Measurements from ENCODE around the gene MAK.
"Not testable (repeated sequence)": the region's sequence is repeated elsewhere in the genome, so short reads cannot be mapped to it uniquely, and the experiment has no call there.

MAK gene

DNA sequence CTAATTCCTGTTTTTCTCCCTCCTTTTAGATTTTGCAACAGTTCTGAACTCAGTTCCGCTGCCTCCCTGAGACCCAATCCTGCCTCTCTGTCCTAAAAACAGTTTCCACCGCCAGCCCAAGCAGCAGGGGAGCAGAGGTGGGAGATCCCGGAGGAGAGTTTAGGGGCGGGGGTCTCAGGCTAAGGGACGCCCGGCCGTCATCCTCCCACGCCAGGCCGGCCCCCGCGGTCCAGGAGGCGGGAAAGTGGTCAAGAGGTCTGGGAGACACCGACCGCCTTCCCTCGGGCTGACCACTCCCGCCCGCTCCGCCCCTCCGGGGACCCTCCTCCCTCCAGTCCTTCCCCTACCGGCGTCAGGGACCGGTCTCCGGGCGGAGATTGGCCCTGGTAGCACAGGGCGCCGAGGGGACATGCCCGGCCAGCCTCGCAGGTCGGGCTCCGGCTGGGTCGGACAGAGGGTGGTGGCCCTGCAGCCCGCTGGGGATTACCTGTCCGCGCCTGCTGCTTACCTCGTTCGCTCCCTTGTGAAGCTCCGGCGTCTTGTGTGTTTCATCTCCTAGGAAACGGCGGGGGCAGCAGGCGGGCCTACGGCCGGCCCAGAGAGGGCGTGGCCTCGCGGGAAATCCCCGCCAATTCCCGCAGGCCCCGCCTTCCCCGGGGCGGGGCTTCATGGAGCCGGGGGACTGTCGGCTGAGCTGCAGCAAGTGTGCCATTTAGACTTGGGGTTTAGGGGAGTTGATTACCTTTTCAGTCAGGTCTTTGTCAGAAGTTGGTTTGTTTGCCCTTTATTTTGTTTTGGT is at the start of gene MAK:
MAK (minus strand) TSS at position 545 of the 799 bp plus-strand sequence. CDS start 7,891 bp downstream, outside the sequence.
- peak; percentile 94 for DNase-seq

DNA sequence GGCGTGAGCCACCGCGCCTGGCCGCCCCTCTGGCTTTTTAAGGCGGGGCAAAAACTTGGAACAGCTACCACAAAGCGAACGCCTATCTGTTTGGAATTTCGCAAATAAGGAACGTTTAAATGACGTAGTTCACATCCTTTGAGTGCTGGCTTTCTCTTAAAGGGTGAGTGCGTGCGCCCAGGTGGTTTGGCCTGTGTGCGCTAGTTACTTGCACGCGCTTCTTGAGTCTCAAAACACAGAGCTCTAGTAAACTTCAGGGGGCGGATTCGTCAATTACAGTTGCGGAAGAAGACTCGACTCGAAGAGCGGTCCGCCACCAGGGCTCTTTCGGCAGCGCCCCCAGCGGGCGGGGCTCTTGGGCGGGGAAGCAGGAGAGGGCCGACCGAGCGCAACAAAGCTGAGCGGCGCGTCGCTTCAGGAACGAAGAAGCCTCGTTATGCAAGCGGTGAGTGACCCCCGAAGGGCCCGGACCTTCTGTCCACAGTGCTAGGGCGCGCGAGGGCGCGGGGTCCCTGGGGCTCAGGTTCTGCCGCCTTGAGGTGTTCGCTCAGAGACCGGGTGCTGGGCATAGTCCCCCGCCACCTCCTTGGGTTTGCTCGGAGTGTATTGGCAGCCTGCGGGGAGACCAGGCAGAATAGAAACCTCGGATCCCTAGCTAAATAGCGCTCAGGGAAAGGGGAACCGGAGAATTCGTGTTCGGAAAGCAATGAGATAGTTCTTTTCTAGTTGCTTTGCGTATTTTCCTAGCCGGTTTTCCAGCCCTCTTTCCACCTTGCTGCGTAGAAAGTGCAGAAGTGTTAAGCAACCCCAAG is 48.6 kb upstream of the MAK start, which contains the start of gene SYCP2L:
SYCP2L (plus strand) TSS at position 362 of the 812 bp plus-strand sequence; CDS start at position 437, 75 bp downstream.
- peak; percentile 57 for DNase-seq

DNA sequence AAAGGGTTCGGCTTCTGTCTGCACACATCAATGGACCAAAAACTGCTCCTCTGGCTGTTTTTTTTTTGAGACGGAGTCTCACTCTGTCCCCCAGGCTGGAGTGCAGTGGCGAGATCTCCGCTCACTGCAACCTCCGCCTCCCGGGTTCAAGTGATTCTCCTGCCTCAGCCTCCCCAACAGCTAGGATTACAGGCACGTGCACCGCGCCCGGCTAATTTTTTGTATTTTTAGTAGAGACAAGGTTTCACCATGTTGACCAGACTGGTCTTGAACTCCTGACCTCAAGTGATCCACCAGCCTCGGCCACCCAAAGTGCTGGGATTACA is 48.0 kb upstream of the MAK start:
- not testable (repeated sequence) for DNase-seq

- no peak for DNase-seq
Observed at GRCh38 chr6:10884245-10884972, 46.1 kb upstream of the MAK start.

- DNase-seq, result no peak
Observed at GRCh38 chr6:10883312-10884244, 45.2 kb upstream of the MAK start.

DNA sequence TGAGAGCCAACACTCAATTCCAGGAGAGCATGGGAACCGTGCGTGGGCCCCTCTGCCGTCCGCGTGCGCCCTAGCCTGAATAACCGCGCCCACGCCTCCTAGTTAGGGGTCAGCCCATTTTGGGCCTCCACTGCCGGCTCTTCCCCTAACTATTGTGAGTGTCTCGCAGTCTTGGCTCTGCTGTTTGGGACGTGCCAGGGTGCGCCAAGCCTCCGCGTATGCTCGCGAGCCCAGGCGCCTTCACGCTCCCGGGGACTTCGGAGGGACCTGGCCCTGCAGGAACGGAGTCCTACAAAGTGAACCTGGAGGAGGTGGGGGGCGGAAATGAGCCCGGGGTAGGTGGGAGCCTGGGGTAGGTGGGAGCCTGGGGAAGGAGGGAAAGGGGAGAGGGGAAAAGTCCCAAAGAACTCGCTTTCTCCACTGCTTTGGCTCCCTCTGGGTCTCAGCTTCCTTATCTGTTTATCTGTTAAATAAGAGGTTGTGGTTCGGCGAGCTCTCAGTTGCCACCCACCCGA is 44.4 kb upstream of the MAK start:
- DNase-seq, result no peak

DNA sequence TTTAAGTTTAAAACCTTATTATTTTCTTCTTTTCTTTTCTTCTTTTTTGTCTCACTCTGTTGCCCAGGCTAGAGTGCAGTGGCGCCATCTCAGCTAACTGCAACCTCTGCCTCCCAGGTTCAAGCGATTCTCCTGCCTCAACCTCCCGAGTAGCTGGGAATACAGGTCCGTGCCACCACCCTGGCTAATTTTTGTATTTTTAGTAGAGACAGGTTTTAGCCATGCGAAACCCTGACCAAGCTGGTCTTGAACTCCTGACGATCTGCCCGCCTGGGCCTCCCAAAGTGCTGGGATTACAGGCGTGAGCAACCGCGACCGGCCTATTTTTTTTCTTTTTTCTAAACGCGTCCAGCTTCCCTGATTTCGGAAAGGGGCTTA is 43.9 kb upstream of the MAK start:
- DNase-seq, result not testable (repeated sequence)

DNA sequence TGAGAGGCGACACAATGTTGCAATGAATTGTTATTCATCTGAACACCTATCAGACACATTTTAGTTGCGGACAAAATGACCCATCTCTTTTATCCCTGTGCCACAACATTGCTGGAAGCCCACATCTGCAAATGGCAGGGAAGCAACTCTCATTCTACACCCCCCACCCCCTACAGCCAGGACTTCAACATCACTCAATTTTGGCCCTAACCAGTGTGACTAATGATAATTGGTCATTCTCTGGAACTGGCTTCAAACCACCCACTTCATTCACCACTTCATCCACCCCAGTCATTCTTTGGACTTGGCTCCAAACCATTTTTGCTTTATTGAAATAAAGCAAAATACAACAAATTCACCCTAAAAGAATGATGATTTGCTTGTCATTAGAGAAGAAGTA is 42.0 kb upstream of the MAK start:
- no peak for DNase-seq

- DNase-seq, result no peak
Observed at GRCh38 chr6:10877871-10878270, 39.5 kb upstream of the MAK start.

DNA sequence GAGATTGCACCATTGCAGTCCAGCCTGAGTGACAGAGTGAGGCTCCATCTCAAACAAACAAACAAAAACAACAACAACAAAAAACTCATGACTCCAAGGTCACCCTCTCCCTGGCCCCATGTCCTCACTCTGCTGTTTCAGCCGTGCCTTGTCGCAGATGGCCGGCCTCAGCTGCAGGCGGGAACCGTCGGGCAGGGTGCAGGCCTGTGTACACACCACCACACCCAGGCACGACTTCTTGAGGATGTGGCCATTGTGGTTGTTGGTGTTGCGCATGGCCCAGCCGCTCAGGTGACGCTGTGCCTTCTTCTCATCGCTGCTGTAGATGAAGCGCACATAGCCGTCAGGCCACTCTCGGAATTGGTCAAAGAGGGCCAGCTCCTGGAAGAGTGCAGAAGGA is 38.7 kb upstream of the MAK start:
- no peak for DNase-seq

GRCh38 chr6:10875026-10875425 is 36.7 kb upstream of the MAK start:
- DNase-seq, result no peak

DNA sequence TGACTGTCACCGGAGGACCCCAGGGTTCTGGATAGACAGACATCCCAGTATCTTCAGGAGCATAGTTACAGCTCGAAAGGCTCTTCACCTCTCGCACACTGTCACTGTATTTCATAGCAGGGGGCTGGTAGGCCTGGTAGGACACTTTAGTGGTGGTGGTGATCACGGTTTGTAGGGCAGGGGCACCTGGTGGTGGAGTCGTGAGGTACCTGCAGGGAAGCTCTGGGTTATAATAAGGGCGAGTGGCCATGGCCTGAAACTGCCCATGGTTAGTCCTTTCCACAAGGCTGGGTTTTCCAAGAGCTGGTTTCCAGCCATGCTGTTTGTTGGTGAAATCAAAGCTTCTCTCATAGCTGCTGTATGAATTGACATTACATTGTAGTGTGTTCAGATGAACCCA is 35.9 kb upstream of the MAK start:
- no peak for DNase-seq

- no peak for DNase-seq
Observed at GRCh38 chr6:10873374-10873773, 35.0 kb upstream of the MAK start.

DNA sequence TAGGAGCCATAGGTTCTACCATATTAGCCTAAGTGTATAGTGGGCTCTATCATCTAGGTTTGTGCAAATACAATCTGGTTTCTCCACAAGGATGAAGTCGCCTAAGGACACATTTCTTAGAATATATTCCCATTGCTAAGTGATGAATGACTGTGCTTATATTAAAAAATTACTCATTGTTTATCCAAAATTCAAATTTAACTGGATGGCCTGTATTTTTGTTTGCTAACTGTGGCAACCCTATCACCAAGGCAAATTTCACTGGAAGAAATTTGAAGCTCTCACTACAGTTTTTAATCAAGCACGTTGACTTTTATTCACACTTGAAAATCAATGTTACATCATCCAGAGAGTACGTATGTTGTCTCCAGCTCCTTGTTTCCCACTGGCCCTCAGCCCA is 29.6 kb upstream of the MAK start:
- no peak for DNase-seq

DNA sequence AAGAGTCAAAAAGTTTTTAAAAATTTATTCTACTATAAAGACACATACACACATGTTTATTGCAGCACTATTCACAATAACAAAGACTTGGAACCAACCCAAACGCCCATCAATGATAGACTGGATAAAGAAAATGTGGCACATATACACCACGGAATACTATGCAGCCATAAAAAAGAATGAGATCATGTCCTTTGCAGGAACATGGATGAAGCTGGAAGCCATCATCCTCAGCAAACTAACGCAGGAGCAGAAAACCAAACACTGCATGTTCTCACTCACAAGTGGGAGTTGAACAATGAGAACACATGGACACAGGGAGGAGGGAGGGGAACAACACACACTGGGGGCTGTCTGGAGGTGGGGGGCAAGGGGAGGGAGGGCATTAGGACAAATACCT is 28.4 kb upstream of the MAK start:
- DNase-seq, result not testable (repeated sequence)

DNA sequence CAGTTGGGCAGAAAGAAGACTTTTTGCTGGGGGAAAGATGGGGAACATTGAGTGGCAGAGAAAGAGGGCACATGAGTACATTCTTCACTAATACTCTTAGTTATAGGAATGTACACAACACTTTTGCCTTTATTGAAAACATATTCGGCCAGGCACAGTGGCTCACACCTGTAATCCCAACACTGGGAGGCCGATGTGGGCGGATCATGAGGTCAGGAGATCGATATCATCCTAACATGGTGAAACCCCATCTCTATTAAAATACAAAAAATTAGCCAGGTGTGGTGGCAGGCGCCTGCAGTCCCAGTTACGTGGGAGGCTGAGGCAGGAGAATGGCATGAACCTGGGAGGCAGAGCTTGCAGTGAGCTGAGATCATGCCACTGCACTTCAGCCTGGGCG is 24.7 kb upstream of the MAK start:
- not testable (repeated sequence) for DNase-seq

DNA sequence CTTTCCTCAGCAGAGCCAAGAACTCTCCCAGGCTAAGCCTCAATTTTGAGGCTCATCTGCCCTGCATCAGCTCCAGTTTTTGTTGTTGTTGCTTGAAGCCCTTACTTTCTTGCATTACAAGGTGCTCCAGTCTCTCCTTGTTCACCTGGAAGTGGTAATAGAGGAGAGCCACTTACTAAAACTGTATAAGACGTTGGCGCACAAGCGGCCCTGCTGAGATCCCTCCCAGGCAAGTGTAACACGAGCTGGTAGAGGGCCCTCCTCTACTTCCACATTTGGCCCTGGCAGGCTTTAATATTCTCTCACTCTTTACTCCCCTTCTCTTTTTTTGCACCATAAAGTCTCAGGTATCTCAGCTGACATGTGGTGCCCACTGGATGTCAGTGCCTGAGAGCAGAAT is 24.0 kb upstream of the MAK start:
- no peak for DNase-seq

GRCh38 chr6:10861086-10861485 is 22.7 kb upstream of the MAK start:
- DNase-seq, result no peak

DNA sequence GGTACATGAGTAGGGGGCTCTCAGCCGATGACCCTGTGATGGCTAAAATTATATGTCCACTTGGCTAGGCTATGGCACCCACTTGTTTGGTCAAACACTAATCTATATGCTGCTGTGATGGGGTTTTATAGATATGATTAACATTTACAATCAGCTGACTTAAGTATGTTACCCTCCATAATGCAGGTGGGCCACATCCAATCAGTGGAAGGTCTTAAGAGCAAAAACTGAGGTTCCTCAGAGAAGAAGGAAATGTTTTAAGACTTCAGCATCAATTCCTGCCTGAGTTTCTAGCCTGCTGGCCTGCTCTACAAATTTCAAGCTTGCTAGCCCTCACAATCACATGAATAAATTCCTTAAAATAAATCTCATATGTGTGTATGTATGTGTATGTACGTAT is 18.9 kb upstream of the MAK start:
- DNase-seq, result no peak

DNA sequence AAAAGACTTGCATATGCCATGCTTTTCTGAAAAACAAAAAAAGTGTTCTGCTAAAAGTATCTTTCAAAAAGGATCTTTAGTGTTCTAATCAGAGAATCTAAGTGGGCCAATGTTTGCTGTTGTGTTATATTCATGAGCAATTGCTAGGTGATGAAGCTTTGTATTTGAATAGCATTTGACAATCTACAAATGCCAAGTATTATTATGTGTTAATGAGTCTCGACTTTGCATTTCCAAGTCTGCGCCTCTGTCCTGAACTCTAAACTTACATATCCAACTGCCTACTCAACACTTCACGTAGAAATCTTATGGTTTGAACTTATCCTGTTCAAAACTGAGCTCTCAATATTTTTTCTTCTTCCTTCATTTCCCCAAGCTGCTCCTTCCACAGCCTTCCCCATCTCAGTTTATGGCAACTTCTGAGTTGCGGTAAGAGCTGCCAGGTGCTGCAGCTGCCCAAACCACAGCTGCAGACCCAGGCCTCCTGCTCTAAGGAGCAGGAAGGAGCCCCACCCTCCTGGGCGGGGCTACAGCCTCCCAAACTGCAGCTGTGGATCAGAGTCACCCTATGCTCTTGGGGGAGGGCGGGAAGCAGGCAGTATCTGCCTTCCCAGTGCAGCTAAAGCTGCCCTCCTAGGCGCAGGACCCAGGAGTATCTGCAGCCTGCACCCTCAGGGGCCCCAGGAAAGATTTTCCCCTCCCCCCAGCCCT is 16.7 kb upstream of the MAK start:
- DNase-seq, result no peak

GRCh38 chr6:10853849-10854300 is 15.5 kb upstream of the MAK start:
- not testable (repeated sequence) for DNase-seq

Data from SHP77 treated with DMSO at 0.1 percent for 48 hours (cell line).